H1 (cell line): ENCODE measurements around the gene ETF1. TPM values are rescaled to one million over a fixed set of nuclear protein-coding genes. Genes with fewer than 3 reads are reported as not detected.

Source experiments
- CTBP2 ChIP-seq: IDR thresholded peaks from 2 replicates; pipeline ENCODE4 v1.7.0; 2011; ENCODE audit warnings: borderline replicate concordance, mild to moderate bottlenecking, moderate library complexity, mixed read lengths, low read length; ENCODE audit not compliant: insufficient read depth, insufficient read length
- EP300 ChIP-seq, 2 experiments: IDR thresholded peaks; 1 replicate in 1 of 2; 2 replicates in 1 of 2; pipeline ENCODE4 v1.6.1; 2011 to 2012; ENCODE audit warnings: low read depth in 2 of 2, low read length in 2 of 2, mild to moderate bottlenecking in 2 of 2, borderline replicate concordance in 1 of 2, inconsistent platforms in 1 of 2, moderate library complexity in 1 of 2
- GTF2F1 ChIP-seq: IDR thresholded peaks from 2 replicates; pipeline ENCODE4 v1.6.1; 2012; ENCODE audit warnings: low read depth, low read length, improper control_type of control experiment, borderline replicate concordance
- NRF1 ChIP-seq: IDR thresholded peaks from 2 replicates; pipeline ENCODE4 v1.6.1; 2011; ENCODE audit warnings: mild to moderate bottlenecking, low read depth, low read length, improper control_type of control experiment
- RFX5 ChIP-seq: IDR thresholded peaks from 2 replicates; pipeline ENCODE4 v1.6.1; 2011; ENCODE audit warnings: low read depth, low read length, improper control_type of control experiment, borderline replicate concordance
- RXRA ChIP-seq: IDR thresholded peaks from 2 replicates; pipeline ENCODE4 v1.6.1; 2011; ENCODE audit warnings: low read depth, mild to moderate bottlenecking, low read length, moderate library complexity; ENCODE audit not compliant: insufficient read depth
- SP4 ChIP-seq: IDR thresholded peaks from 2 replicates; pipeline ENCODE4 v1.6.1; 2012; ENCODE audit warnings: low read length, inconsistent platforms
- SRF ChIP-seq: IDR thresholded peaks from 2 replicates; pipeline ENCODE4 v1.6.1; 2011; ENCODE audit warnings: mild to moderate bottlenecking, low read depth, low read length, moderate library complexity
- TAF7 ChIP-seq: optimal IDR thresholded peaks from 2 replicates; pipeline ENCODE3; 2011; ENCODE audit warnings: low read depth, mild to moderate bottlenecking, inconsistent platforms, low read length, moderate library complexity, borderline replicate concordance
- polyA plus RNA-seq, 7 experiments: library from polyadenylated mRNA; depleted of rRNA in 3 of 7; stranded (reverse) in 5 of 7; unstranded in 2 of 7; fragments of >200 nt in 5 of 7; fragments of 200-250 nt in 2 of 7; gene quantifications; 1 replicate in 5 of 7; 2 replicates in 1 of 7; 4 replicates in 1 of 7; pipeline versions ENCODE4 v1.2.1 to v1.2.3, GENCODE V29; 2011 to 2013; ENCODE audit warnings: missing spikeins in 2 of 7, mixed read lengths in 2 of 7
- total RNA-seq: library from RNA; stranded (reverse); fragmentation: NEBNext Ultra II Directional; extraction: Animal tissue kit (Norgen Biotek cat#: 25700); gene quantifications from 2 replicates; pipeline ENCODE4 v1.2.1, GENCODE V29; 2021
- TF ChIP-seq, protein P1 (sequence below): IDR thresholded peaks from 2 replicates; pipeline ENCODE4 v1.6.1; 2011; ENCODE audit warnings: low read length, improper control_type of control experiment
- TF ChIP-seq, protein P2 (sequence below): IDR thresholded peaks from 2 replicates; pipeline ENCODE4 v1.6.1; 2012; ENCODE audit warnings: inconsistent platforms
- TF ChIP-seq, protein P3 (sequence below): IDR thresholded peaks from 2 replicates; pipeline ENCODE4 v1.6.1; 2012; ENCODE audit warnings: low read length, inconsistent platforms

The ETF1 gene
- total and polyA plus RNA-seq, 2 of the 8 experiments (the other 6 are each of a cell fraction or from before 2014, with no cell fraction given) = 50.5 to 168 TPM

DNA sequence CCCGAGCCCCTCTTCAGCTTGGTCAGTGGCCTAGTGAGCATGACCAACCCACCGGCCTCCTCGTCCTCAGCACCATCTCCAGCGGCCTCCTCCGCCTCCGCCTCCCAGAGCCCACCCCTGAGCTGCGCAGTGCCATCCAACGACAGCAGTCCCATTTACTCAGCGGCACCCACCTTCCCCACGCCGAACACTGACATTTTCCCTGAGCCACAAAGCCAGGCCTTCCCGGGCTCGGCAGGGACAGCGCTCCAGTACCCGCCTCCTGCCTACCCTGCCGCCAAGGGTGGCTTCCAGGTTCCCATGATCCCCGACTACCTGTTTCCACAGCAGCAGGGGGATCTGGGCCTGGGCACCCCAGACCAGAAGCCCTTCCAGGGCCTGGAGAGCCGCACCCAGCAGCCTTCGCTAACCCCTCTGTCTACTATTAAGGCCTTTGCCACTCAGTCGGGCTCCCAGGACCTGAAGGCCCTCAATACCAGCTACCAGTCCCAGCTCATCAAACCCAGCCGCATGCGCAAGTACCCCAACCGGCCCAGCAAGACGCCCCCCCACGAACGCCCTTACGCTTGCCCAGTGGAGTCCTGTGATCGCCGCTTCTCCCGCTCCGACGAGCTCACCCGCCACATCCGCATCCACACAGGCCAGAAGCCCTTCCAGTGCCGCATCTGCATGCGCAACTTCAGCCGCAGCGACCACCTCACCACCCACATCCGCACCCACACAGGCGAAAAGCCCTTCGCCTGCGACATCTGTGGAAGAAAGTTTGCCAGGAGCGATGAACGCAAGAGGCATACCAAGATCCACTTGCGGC is 75.9 kb downstream of the ETF1 start (continued):
- TF ChIP-seq RFX5 (no peak), CTBP2 (no peak), RXRA (no peak), EP300 (IDR thresholded peaks at IDR 0.05; ENCODE audit: borderline replicate concordance in 1 of 2, low read depth in 2 of 2, low read length in 2 of 2) (no peak), SP4 (0 out of 2 replicates have a peak, but pooled peaks have one; percentile 30), TAF7 (peak; percentile 86), NRF1 (no peak), SRF (no peak), GTF2F1 (no peak)
- TF ChIP-seq, protein P1, sequence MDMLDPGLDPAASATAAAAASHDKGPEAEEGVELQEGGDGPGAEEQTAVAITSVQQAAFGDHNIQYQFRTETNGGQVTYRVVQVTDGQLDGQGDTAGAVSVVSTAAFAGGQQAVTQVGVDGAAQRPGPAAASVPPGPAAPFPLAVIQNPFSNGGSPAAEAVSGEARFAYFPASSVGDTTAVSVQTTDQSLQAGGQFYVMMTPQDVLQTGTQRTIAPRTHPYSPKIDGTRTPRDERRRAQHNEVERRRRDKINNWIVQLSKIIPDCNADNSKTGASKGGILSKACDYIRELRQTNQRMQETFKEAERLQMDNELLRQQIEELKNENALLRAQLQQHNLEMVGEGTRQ = peak; percentile 46; the same call in 1 of the 2 replicates
- TF ChIP-seq, protein P2, sequence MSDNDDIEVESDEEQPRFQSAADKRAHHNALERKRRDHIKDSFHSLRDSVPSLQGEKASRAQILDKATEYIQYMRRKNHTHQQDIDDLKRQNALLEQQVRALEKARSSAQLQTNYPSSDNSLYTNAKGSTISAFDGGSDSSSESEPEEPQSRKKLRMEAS = no peak
- TF ChIP-seq, protein P3, sequence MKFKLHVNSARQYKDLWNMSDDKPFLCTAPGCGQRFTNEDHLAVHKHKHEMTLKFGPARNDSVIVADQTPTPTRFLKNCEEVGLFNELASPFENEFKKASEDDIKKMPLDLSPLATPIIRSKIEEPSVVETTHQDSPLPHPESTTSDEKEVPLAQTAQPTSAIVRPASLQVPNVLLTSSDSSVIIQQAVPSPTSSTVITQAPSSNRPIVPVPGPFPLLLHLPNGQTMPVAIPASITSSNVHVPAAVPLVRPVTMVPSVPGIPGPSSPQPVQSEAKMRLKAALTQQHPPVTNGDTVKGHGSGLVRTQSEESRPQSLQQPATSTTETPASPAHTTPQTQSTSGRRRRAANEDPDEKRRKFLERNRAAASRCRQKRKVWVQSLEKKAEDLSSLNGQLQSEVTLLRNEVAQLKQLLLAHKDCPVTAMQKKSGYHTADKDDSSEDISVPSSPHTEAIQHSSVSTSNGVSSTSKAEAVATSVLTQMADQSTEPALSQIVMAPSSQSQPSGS = peak; percentile 56
